ENCODE results near the gene ADORA3. TPM values are rescaled to one million over a fixed set of nuclear protein-coding genes. Genes with fewer than 3 reads are reported as not detected.

The ADORA3 gene
- total and polyA plus RNA-seq, 2 donors (not counting 3 experiments of a cell fraction or from before 2014, with no cell fraction given) = 0.31 TPM; not detected in 1

DNA sequence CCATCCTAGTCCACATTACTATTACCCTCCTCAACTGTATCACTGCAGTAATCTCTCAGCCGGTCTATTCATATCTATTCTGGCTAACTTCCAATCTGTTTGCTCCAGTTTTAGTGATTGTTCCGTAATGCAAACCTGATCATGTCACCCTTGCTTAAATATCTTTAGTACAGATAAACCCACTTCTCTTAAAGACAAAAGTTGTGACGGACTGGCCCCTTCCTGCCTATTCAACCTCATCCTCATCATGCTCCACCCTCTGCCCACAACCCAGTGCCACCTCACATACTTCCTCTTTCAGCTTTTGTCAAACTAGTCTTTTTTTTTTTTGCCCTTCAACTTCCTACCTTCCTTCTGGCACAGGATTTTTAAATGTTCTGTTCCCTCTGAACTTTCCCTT lies 32.4 kb downstream of the ADORA3 start:
- CTCF ChIA-PET = no interaction called here
- H3K4me3 ChIP-seq (replicated peaks in 1 of 3; ENCODE audit: insufficient read depth in 1 of 3, low read depth in 1 of 3, low read length in 3 of 3) = no peak overlapping the region
- H3K79me2 ChIP-seq (ENCODE audit: control insufficient read depth, insufficient read depth, low read length) = no peaks in the 10 kb centered on the region
- peaks cover 13% of the 10 kb centered on the region for H3K4me1 ChIP-seq (ENCODE audit: control insufficient read depth, extremely low read depth, insufficient read depth, low read length)
- H3K27ac ChIP-seq (ENCODE audit: insufficient read depth, low read depth, low read length) = no peak overlapping the region
- intact Hi-C loops (cut with micrococcal nuclease) = no loop called here
- H3K9ac ChIP-seq (replicated peaks; ENCODE audit: extremely low read depth, insufficient read depth, low read length) = no peak overlapping the region
- H3K4me2 ChIP-seq (ENCODE audit: insufficient read depth, low read length) = no peak overlapping the region
- H3K9me3 ChIP-seq (replicated peaks; ENCODE audit: control insufficient read depth, insufficient read depth, low read length) = no peaks in the 10 kb centered on the region
- H3K36me3 ChIP-seq (ENCODE audit: control insufficient read depth in 2 of 2, extremely low read depth in 1 of 2, insufficient read depth in 2 of 2, low read length in 2 of 2) = no peaks in the 10 kb centered on the region
- DNase-seq (ENCODE audit: low read depth, low spot score) (no peak), FAIRE-seq (no peak)
- TF ChIP-seq POLR2AphosphoS5 (IDR thresholded peaks at IDR 0.05; ENCODE audit: insufficient read depth, low read depth, low read length) = no peak
- dilution Hi-C loops (cut with MboI; ENCODE audit: extremely low pct_ligation_motif_present, low sequenced_read_pairs) = no loop called here
- no peaks in the 10 kb centered on the region for H4K20me1 ChIP-seq (replicated peaks; ENCODE audit: control insufficient read depth, extremely low read depth, insufficient read depth, low read length)
- H2AFZ ChIP-seq (ENCODE audit: low read depth, low read length) = no peak overlapping the region
- POLR2A ChIA-PET = no interaction called here
- BruUV-seq (replicated peaks) = no TSS peak
- H3K9me1 ChIP-seq (replicated peaks; ENCODE audit: control insufficient read depth, extremely low read depth, insufficient read depth, low read length) = no peaks in the 10 kb centered on the region
- H3K27me3 ChIP-seq (ENCODE audit: control insufficient read depth in 2 of 2, insufficient read depth in 2 of 2, low read length in 2 of 2) = no peaks in the 10 kb centered on the region

DNA sequence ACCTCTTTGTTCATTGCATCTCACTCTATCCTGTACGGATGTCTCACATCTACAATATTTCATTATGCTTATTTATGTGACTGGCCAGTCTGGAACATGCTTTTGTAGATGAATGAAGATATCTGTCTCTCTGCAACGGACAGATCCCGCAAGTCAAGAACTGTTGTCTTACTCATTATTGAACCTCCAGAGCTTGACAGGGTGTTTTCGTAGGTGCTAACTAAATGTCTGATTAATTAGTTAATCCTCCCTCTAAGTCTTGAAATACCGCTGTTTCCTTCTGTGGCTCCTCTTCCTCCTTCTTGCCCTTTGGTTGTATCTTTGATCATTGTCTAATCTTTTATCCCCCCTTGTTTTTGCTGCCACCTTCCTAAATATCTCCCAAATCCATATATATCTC lies 32.8 kb downstream of the ADORA3 start:
- Histone ChIP-seq H3K36me3 (ENCODE audit: control insufficient read depth in 2 of 2, extremely low read depth in 1 of 2, insufficient read depth in 2 of 2, low read length in 2 of 2) (no peaks in the 10 kb centered on the region), H3K4me3 (replicated peaks in 1 of 3; ENCODE audit: insufficient read depth in 1 of 3, low read depth in 1 of 3, low read length in 3 of 3) (no peak overlapping the region), H3K79me2 (ENCODE audit: control insufficient read depth, insufficient read depth, low read length) (no peaks in the 10 kb centered on the region), H3K27me3 (ENCODE audit: control insufficient read depth in 2 of 2, insufficient read depth in 2 of 2, low read length in 2 of 2) (no peaks in the 10 kb centered on the region), H3K9ac (replicated peaks; ENCODE audit: extremely low read depth, insufficient read depth, low read length) (no peak overlapping the region), H3K4me2 (ENCODE audit: insufficient read depth, low read length) (no peak overlapping the region), H3K9me1 (replicated peaks; ENCODE audit: control insufficient read depth, extremely low read depth, insufficient read depth, low read length) (no peaks in the 10 kb centered on the region), H3K27ac (ENCODE audit: insufficient read depth, low read depth, low read length) (no peak overlapping the region), H3K9me3 (replicated peaks; ENCODE audit: control insufficient read depth, insufficient read depth, low read length) (no peaks in the 10 kb centered on the region), H4K20me1 (replicated peaks; ENCODE audit: control insufficient read depth, extremely low read depth, insufficient read depth, low read length) (no peaks in the 10 kb centered on the region), H2AFZ (ENCODE audit: low read depth, low read length) (no peak overlapping the region), H3K4me1 (ENCODE audit: control insufficient read depth, extremely low read depth, insufficient read depth, low read length) (peaks cover 13% of the 10 kb centered on the region)
- ChIA-PET POLR2A (no interaction called here), CTCF (no interaction called here)
- dilution Hi-C loops (cut with MboI; ENCODE audit: extremely low pct_ligation_motif_present, low sequenced_read_pairs) (no loop called here), intact Hi-C loops (cut with micrococcal nuclease) (no loop called here)
- DNase-seq (ENCODE audit: low read depth, low spot score) = no peak
- no peak for FAIRE-seq
- TF ChIP-seq, protein P1, sequence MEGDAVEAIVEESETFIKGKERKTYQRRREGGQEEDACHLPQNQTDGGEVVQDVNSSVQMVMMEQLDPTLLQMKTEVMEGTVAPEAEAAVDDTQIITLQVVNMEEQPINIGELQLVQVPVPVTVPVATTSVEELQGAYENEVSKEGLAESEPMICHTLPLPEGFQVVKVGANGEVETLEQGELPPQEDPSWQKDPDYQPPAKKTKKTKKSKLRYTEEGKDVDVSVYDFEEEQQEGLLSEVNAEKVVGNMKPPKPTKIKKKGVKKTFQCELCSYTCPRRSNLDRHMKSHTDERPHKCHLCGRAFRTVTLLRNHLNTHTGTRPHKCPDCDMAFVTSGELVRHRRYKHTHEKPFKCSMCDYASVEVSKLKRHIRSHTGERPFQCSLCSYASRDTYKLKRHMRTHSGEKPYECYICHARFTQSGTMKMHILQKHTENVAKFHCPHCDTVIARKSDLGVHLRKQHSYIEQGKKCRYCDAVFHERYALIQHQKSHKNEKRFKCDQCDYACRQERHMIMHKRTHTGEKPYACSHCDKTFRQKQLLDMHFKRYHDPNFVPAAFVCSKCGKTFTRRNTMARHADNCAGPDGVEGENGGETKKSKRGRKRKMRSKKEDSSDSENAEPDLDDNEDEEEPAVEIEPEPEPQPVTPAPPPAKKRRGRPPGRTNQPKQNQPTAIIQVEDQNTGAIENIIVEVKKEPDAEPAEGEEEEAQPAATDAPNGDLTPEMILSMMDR (IDR thresholded peaks at IDR 0.05; ENCODE audit: extremely low read depth in 1 of 2, insufficient read depth in 1 of 2, low read depth in 1 of 2, low read length in 2 of 2) = no peak
- no peak for TF ChIP-seq POLR2AphosphoS5 (IDR thresholded peaks at IDR 0.05; ENCODE audit: insufficient read depth, low read depth, low read length)
- TF ChIP-seq MYC (IDR thresholded peaks at IDR 0.05; ENCODE audit: low read depth, low read length) = no peak
- TF ChIP-seq POLR2A (IDR thresholded peaks at IDR 0.05; ENCODE audit: low read depth, low read length) = no peak
- TF ChIP-seq GATA2 (IDR thresholded peaks at IDR 0.05; ENCODE audit: insufficient read depth, insufficient read length, low read depth, low read length) = no peak
- TF ChIP-seq JUN (IDR thresholded peaks at IDR 0.05; ENCODE audit: borderline replicate concordance, insufficient read depth, insufficient read length, low read depth) = no peak
- TF ChIP-seq EZH2 (IDR thresholded peaks at IDR 0.05; ENCODE audit: borderline replicate concordance, low read depth, low read length, severe bottlenecking) = no peak
- TF ChIP-seq, protein P2, sequence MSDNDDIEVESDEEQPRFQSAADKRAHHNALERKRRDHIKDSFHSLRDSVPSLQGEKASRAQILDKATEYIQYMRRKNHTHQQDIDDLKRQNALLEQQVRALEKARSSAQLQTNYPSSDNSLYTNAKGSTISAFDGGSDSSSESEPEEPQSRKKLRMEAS (IDR thresholded peaks at IDR 0.05; ENCODE audit: insufficient read depth, insufficient read length) = no peak
- no peak for TF ChIP-seq FOS (IDR thresholded peaks at IDR 0.05; ENCODE audit: borderline replicate concordance, insufficient read depth, low read length)
- no TSS peak for BruUV-seq (replicated peaks)
